Measurements from ENCODE around the gene SVIL.

- TF ChIP-seq CTCF (IDR thresholded peaks at IDR 0.05), result no peak
- no peak for TF ChIP-seq EZH2 (IDR thresholded peaks at IDR 0.05; ENCODE audit: borderline replicate concordance, insufficient read depth, low read depth, low read length, poor library complexity, severe bottlenecking)
Observed at GRCh38 chr10:29435809-29436501, 198.8 kb downstream of the SVIL start.
